Fibroblast of skin of left biceps (primary cell): ENCODE results near the gene FAM76A.
"Not testable (repeated sequence)": the region's sequence is repeated elsewhere in the genome, so short reads cannot be mapped to it uniquely, and the experiment has no call there.

Experiments used
- DNase-seq, 2 experiments: peaks; one replicate each; pipeline ENCODE4 v3.0.0-alpha.2; 2013; ENCODE audit warnings: low read depth in 2 of 2

FAM76A gene

DNA sequence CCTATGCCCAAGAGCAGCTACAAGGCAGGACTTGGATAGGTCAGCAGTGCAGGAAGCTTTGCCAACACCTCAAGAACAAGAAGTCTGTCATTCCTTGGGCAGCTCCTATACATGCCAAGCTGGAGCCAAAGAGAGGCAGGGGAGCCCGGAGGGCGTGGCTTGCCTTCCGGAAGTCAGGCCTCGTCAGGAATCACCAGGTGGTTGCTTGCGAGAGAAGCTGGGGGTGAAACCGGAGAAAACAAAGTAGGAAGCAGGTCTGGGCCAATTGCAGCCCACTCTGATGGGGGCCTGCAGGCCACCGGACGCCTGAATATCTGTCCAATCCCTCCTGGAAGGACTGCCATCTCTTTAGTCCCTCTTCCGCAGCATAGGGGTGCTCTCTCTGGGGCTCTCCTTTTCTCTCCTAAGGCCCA, 794 bp upstream of the FAM76A start:
- DNase-seq = no peak

GRCh38 chr1:27726173-27727044, 648 bp downstream of the FAM76A start:
- DNase-seq = no peak

DNA sequence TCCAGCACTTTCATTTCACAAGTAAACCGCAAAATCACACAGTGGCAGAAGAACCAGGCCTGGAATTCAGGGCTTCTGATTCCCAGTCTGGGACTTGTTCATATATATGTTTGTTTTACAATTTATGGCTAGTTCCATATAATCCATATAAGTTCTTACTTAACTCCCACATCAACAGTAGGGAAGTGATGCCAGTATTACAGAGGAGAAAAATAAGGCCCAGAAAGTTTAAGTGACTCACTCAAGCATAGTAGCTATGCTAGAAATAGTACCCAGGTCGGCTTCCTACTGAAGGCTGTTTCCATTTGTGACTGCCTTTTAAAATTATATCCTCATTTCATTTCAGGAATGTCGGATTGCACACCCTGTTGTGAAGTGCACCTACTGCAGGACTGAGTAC, 1.4 kb downstream of the FAM76A start:
- no peak for DNase-seq

DNA sequence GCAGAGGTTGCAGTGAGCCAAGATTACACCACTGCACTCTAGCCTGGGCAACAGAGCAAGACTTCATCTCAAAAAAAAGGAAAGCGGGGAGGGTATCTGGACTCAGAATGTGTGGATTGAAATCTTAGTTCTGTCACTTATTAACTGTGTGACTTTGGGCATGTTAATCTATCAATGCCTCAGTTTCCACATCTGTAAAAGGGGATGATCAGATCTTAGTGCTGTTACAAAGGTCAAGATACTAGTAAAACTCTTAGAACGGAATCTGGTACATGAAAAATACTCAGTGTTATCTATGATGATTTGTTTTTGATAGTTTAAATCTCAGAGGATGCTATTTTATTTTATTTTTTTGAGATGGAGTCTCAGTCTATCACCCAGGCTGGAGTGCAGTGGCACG, 10.5 kb downstream of the FAM76A start:
- no peak for DNase-seq

DNA sequence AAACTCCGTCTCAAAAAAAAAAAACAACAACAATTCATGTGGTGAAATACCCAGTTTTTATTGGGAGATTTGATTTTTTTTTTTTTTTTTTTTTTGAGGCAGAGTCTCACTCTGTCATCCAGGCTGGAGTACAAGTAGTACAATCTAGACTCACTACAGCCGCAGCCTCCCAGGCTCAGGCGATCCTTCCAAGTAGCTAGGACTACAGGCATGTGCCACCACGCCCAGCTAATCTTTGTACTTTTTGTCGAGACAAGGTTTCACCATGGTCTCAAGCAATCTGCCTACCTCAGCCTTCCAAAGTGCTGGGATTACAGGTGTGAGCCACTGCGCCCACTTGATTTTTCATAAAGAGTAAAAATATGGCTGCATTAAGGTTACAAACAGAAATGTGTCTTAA, 15.4 kb downstream of the FAM76A start:
- DNase-seq = no peak

- no peak for DNase-seq
These were observed 18.8 kb downstream of the FAM76A start for GRCh38 chr1:27744556-27744955.

GRCh38 chr1:27745466-27745865, 19.7 kb downstream of the FAM76A start:
- no peak for DNase-seq

DNA sequence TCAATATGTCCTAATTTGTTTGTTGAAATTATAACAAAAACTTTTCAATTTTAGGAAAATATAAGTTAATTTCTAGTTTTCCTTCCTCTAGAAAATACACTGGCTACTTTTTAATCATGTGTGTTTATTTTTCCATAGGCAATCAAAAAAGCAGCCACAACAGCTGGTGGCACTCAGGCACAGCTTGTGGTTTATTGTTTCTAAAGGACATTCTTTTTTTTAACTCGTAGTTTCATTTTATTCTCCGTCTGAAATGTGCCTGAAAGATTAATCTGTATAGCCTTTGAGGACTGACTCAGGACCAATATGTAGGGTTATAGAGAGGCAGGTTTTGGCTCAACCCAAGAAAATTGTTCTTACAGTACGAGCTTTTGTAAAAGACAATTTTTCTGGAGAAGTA, 26.6 kb downstream of the FAM76A start:
- no peak for DNase-seq

- DNase-seq = no peak
These were observed 29.5 kb downstream of the FAM76A start for GRCh38 chr1:27755286-27755685.

DNA sequence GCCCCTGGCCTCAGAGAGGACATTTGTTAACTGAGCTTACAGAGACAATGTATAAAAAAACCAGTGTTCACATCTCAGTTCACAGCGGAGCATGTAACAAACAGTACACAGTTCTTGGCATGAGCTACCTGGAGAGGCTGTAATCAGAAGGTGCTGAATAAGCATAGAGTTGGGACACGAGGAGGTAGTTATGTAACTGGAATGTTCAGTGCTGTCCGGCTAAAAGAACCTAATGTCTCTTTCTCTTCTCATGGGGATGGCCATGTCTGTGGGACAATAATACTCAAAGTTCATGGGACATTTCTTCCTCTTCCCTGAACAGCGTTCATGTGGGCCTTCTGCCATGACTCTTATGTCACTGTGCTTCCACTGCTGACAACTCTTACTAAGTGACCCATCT, 30.1 kb downstream of the FAM76A start:
- DNase-seq = no peak

DNA sequence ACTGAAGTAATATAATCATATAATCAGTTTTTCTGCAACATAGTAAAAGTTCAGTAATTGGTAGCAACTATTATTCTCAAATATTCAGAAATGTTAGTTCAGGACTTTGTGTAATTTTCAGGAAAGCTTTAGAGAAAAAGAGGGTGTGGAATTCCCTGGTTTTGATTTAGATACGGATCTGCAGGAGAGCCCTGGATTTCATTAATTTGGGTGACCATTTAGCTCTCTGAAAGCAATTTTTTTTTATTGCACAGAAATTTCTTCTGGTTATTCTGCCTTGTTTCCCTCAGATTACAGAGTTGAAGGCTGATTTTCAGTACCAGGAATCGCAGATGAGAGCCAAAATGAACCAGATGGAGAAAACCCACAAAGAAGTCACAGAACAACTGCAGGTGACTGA, 33.5 kb downstream of the FAM76A start:
- no peak for DNase-seq

- no peak for DNase-seq
These were observed 34.7 kb downstream of the FAM76A start for GRCh38 chr1:27760426-27760825.

DNA sequence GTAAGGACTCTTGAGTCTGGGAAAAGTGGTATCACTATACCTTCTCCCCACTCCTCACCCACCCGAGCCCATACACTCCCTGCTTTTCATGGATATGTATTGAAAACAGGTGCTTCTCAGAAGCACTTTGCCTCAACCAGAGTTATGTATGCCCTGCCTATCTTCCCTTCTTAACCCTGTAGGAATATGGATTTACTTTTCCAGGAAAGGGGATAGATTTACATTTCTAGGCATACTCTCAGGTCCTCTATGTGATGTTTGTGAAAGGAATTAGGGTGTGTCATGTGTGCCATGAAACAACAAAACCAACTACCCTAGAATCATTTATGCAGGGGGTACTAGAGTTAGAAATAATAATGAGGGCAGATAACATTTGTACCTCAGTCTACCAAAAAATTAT, 36.3 kb downstream of the FAM76A start:
- no peak for DNase-seq

- DNase-seq = no peak
These were observed 37.6 kb downstream of the FAM76A start for GRCh38 chr1:27763358-27763757.

- no peak for DNase-seq
These were observed 44.6 kb downstream of the FAM76A start for GRCh38 chr1:27770293-27770830.

DNA sequence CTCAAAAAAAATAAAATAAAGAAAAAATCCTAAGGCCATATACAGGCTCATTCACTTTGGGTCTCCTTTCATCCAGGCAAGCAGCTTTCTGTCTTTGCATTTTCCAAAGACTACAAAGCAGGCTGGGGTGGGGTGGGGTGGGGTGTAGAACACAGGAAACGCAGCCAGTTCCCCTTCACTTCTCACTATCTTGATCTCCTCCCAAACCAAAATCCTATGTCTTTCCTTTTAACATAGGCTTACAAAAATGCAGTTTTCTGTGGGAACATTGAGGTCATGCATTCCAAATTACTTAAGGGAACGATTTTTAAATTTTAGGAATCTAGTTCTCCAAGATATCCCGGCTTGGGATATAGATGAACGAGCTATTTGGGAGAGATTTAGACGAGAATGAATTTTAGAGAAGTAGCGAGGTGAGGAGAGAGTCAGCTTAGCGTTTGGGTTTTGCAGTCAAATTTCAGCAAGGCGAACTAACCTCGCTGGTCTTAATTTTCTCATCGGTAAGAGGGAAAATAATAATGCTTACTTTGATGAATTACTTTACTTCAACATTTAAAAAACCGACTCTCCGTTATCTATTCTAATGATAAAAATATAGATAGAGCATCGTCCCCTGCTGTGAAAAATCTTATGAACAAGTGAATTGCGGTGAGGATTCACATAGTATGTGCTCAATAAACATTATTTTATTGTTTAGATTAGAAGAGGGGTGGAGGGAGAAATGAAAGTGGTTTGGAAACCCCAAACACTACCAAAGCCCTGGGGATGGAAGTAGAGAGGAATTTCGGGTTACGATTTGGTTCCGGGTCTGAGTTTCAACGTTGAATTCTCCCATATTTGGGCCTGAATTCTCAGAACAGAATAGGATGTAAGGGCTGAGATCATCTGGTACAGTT, 46.5 kb downstream of the FAM76A start:
- peak in 1 of 2 experiments; percentile 26 for DNase-seq

- DNase-seq = peak; percentile 99 to 100
These were observed 47.4 kb downstream of the FAM76A start, which contains the start of gene STX12 for GRCh38 chr1:27772932-27773825. STX12 (plus strand) TSS chr1:27773219; CDS start chr1:27773308, 89 bp downstream.

- no peak for DNase-seq
These were observed 48.2 kb downstream of the FAM76A start for GRCh38 chr1:27773826-27774445.

DNA sequence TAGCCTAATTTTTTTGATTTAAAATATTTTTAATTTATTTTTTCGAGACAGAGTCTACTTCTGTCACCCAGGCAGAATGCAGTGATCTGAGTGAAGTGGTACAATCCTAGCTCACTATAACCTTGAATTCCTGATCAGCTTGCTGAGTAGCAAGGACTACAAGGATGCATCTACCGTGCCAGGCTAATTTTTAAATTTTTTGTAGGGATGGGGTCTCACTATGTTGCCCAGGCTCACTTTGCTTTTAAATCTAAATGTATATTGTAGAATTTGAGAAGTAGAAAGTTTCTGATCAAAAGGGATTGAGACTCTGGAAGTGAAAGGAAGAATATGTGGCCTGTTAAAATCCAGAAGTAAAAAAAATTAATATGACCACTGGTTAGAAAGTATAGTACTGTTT, 48.9 kb downstream of the FAM76A start:
- no peak for DNase-seq

DNA sequence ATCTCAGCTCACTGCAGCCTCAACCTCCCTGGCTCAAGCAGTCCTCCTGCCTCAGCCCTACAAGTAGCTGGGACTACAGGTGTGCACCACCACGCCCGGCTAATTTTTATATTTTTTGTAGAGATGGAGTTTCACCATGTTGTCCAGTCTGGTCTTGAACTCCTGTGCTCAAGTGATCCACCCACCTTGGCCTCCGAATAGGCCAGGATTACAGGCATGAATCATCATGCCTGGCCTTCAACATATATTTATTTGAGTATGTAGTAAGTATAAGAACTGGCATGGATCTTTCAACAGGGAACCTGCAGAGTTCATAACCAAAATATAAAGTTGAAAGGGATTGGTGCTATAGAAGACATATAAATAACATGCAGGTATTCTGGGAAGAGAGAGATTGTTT, 49.6 kb downstream of the FAM76A start:
- DNase-seq = not testable (repeated sequence)

GRCh38 chr1:27776276-27776675, 50.5 kb downstream of the FAM76A start:
- DNase-seq = not testable (repeated sequence)
